Calu3 (cell line): ENCODE results near the gene FABP6. TPM values are rescaled to one million over a fixed set of nuclear protein-coding genes. Genes with fewer than 3 reads are reported as not detected.
"Not testable (repeated sequence)": the region's sequence is repeated elsewhere in the genome, so short reads cannot be mapped to it uniquely, and the experiment has no call there.

Experiments
- BruUV-seq: library from RNA; stranded (reverse); fragments of 400-500 nt; replicated peaks from 2 replicates; lab custom pipeline; 2021; lab: Mats Ljungman, UMichigan
- CTCF ChIA-PET: fragments of 300-600 bp; sonication (Branson Sonifier 250); formaldehyde crosslinking; loops from one replicate; lab custom pipeline; 2022; ENCODE audit warnings: antibody characterized with exemption; lab: Charles Lee
- DNase-seq: peaks from one replicate; pipeline ENCODE4 v3.0.0; 2022
- H3K27ac Mint-ChIP-seq: one replicate; pipeline ENCODE4 v1.8.0; 2022; ENCODE audit warnings: mixed read lengths; ENCODE audit not compliant: unreplicated experiment
- H3K27me3 Mint-ChIP-seq: one replicate; pipeline ENCODE4 v1.8.0; 2022; ENCODE audit warnings: mixed read lengths; ENCODE audit not compliant: unreplicated experiment
- H3K36me3 Mint-ChIP-seq: one replicate; pipeline ENCODE4 v1.8.0; 2022; ENCODE audit warnings: mild to moderate bottlenecking, moderate library complexity, mixed read lengths; ENCODE audit not compliant: insufficient read depth, unreplicated experiment
- H3K4me1 Mint-ChIP-seq: one replicate; pipeline ENCODE4 v1.8.0; 2022; ENCODE audit warnings: mild to moderate bottlenecking, low read depth, mixed read lengths; ENCODE audit not compliant: unreplicated experiment
- H3K4me3 Mint-ChIP-seq: one replicate; pipeline ENCODE4 v1.8.0; 2022; ENCODE audit warnings: mild to moderate bottlenecking, low read depth, moderate library complexity, mixed read lengths; ENCODE audit not compliant: unreplicated experiment
- H3K9me3 Mint-ChIP-seq: one replicate; pipeline ENCODE4 v1.8.0; 2022; ENCODE audit warnings: low read depth, mixed read lengths; ENCODE audit not compliant: unreplicated experiment
- CTCF ChIP-seq: fragments of 200-600 bp; IDR thresholded peaks from one replicate; pipeline ENCODE4 v1.8.0; 2022; ENCODE audit warnings: antibody characterized with exemption; ENCODE audit not compliant: unreplicated experiment
- intact Hi-C: fragments of 100-400 bp; cut with micrococcal nuclease; formaldehyde crosslinking; loops from one replicate; pipeline ENCODE4 v1.10.0; 2022; ENCODE audit not compliant: unreplicated experiment
- total RNA-seq: library from RNA; stranded (reverse); gene quantifications from 2 replicates; pipeline ENCODE4 v1.2.3, GENCODE V29; 2022

Gene FABP6
- total RNA-seq, 1 experiment from 2014 or later: 1.6 TPM

GRCh38 chr5:160242145-160242544 lies 12.8 kb downstream of the FABP6 start:
- CTCF ChIA-PET: interaction anchor here (0.8 to 3.0 kb wide), 3 partner anchors 103 to 161 kb away, joined by 3 to 20 read pairs (median 3); no protein-coding TSS in a partner anchor
- BruUV-seq: no TSS peak
- no peak for DNase-seq
- no peak for TF ChIP-seq CTCF
- no peak overlapping the region for H3K27ac Mint-ChIP-seq
- H3K9me3 Mint-ChIP-seq: no peaks in the 10 kb centered on the region
- intact Hi-C loops: no loop called here
- no peak overlapping the region for H3K4me3 Mint-ChIP-seq
- H3K27me3 Mint-ChIP-seq: no peaks in the 10 kb centered on the region
- no peaks in the 10 kb centered on the region for H3K36me3 Mint-ChIP-seq
- no peaks in the 10 kb centered on the region for H3K4me1 Mint-ChIP-seq

- Mint-ChIP-seq H3K9me3 (no peaks in the 10 kb centered on the region), H3K4me1 (no peaks in the 10 kb centered on the region), H3K4me3 (no peak overlapping the region), H3K36me3 (peaks cover 5% of the 10 kb centered on the region), H3K27ac (no peak overlapping the region), H3K27me3 (no peaks in the 10 kb centered on the region)
- no peak for TF ChIP-seq CTCF
- no TSS peak for BruUV-seq
- CTCF ChIA-PET: interaction anchor here (0.5 to 1.2 kb wide), 5 partner anchors 12 to 182 kb away, joined by 3 to 5 read pairs (median 3); no protein-coding TSS in a partner anchor
- DNase-seq: no peak
- intact Hi-C loops: no loop called here
Measured at GRCh38 chr5:160245506-160246086, 16.3 kb downstream of the FABP6 start.

GRCh38 chr5:160249570-160249969 lies 20.3 kb downstream of the FABP6 start:
- H3K4me1 Mint-ChIP-seq, H3K27ac Mint-ChIP-seq, BruUV-seq, H3K4me3 Mint-ChIP-seq, H3K27me3 Mint-ChIP-seq, intact Hi-C loops, DNase-seq, H3K9me3 Mint-ChIP-seq: not testable (repeated sequence)
- H3K36me3 Mint-ChIP-seq: peaks cover 27% of the 10 kb centered on the region
- CTCF ChIA-PET: interaction anchor here (0.6 kb wide), 1 partner anchor 117 kb away, joined by 3 read pairs; no protein-coding TSS in a partner anchor

- DNase-seq: no peak
- Mint-ChIP-seq H3K27me3 (no peaks in the 10 kb centered on the region), H3K36me3 (peaks cover 27% of the 10 kb centered on the region), H3K4me3 (no peak overlapping the region), H3K9me3 (no peaks in the 10 kb centered on the region), H3K27ac (no peak overlapping the region), H3K4me1 (no peaks in the 10 kb centered on the region)
- CTCF ChIA-PET: interaction anchor here (1.2 kb wide), 1 partner anchor 10 kb away, joined by 3 read pairs; no protein-coding TSS in a partner anchor
- TF ChIP-seq CTCF: no peak
- intact Hi-C loops: no loop called here
- BruUV-seq: no TSS peak
Measured at GRCh38 chr5:160250226-160250625, 20.9 kb downstream of the FABP6 start.

GRCh38 chr5:160250826-160251225 lies 21.5 kb downstream of the FABP6 start:
- H3K27ac Mint-ChIP-seq: no peak overlapping the region
- no TSS peak for BruUV-seq
- H3K9me3 Mint-ChIP-seq: no peaks in the 10 kb centered on the region
- no peaks in the 10 kb centered on the region for H3K4me1 Mint-ChIP-seq
- CTCF ChIA-PET: interaction anchor here (1.2 kb wide), 1 partner anchor 9 kb away, joined by 3 read pairs; no protein-coding TSS in a partner anchor
- no peak for DNase-seq
- no peaks in the 10 kb centered on the region for H3K27me3 Mint-ChIP-seq
- H3K36me3 Mint-ChIP-seq: peaks cover 27% of the 10 kb centered on the region
- no peak for TF ChIP-seq CTCF
- intact Hi-C loops: no loop called here
- H3K4me3 Mint-ChIP-seq: no peak overlapping the region
